Lung (tissue), 12 donors: ENCODE measurements around the gene FASN. TPM values are rescaled to one million over a fixed set of nuclear protein-coding genes. Genes with fewer than 3 reads are reported as not detected.

Experiments used
- ATAC-seq: fragments of 200-7000 bp; cut with Tn5 transposase; one replicate; pipeline ENCODE4 v1.9.1; 2020; ENCODE audit warnings: moderate number of reproducible peaks; ENCODE audit not compliant: insufficient read depth, low FRiP score
- DNase-seq, 3 donors: peaks; one replicate each; pipeline ENCODE4 v3.0.0-alpha.2; 2013 to 2017
- H3K27ac ChIP-seq, 2 donors: one replicate each; pipeline ENCODE4 v1.5.1; 2013; ENCODE audit warnings: mild to moderate bottlenecking in 2 of 2, moderate library complexity in 2 of 2, control low read depth in 1 of 2, inconsistent platforms in 1 of 2, low read depth in 1 of 2, low read length in 1 of 2
- H3K27me3 ChIP-seq, 3 donors: one replicate each; pipeline ENCODE4 v1.5.1; 2013; ENCODE audit warnings: low read length in 2 of 3; ENCODE audit not compliant: control insufficient read depth in 3 of 3, insufficient read depth in 3 of 3
- H3K36me3 ChIP-seq, 4 donors: one replicate each; pipeline ENCODE4 v1.5.1; 2013; ENCODE audit warnings: low read length in 4 of 4, mild to moderate bottlenecking in 1 of 4, moderate library complexity in 1 of 4; ENCODE audit not compliant: control insufficient read depth in 4 of 4, insufficient read depth in 4 of 4
- H3K4me1 ChIP-seq, 5 donors: one replicate each; pipeline ENCODE4 v1.5.1; 2013; ENCODE audit warnings: low read length in 5 of 5, mild to moderate bottlenecking in 2 of 5, moderate library complexity in 1 of 5; ENCODE audit not compliant: control insufficient read depth in 5 of 5, insufficient read depth in 5 of 5
- H3K4me3 ChIP-seq: one replicate; pipeline ENCODE4 v1.5.1; 2013; ENCODE audit warnings: mild to moderate bottlenecking, control low read depth, moderate library complexity
- H3K9ac ChIP-seq, 2 donors: one replicate each; pipeline ENCODE4 v1.5.1; 2013; ENCODE audit warnings: low read length in 2 of 2, control low read depth in 1 of 2; ENCODE audit not compliant: insufficient read depth in 1 of 2
- H3K9me3 ChIP-seq, 4 donors: one replicate each; pipeline ENCODE4 v1.5.1; 2013; ENCODE audit warnings: low read length in 3 of 4, mild to moderate bottlenecking in 1 of 4, moderate library complexity in 1 of 4; ENCODE audit not compliant: control insufficient read depth in 4 of 4, insufficient read depth in 3 of 4
- WGBS, 2 donors: extraction: QIAGEN DNeasy Blood & Tissue Kit; methylation state at CpG; one replicate each; pipeline ENCODE4 v1.1.7; 2013; 5-methylcytosine and 5-hydroxymethylcytosine counted together
- polyA plus RNA-seq, 2 donors: library from polyadenylated mRNA; stranded (reverse); fragments of 200-250 nt; gene quantifications; one replicate each; pipeline ENCODE4 v1.2.1, GENCODE V29; 2013
- total RNA-seq, 2 donors: library from RNA; depleted of rRNA in 1 of 2; stranded (reverse); fragments of >200 nt in 1 of 2; gene quantifications; one replicate each; pipeline ENCODE4 v1.2.1, GENCODE V29; 2014 to 2021
- TF ChIP-seq, protein P1 (sequence below): IDR thresholded peaks from 2 replicates; pipeline ENCODE4 v1.5.1; 2012; ENCODE audit warnings: mild to moderate bottlenecking; ENCODE audit errors: control extremely low read depth, extremely low read depth
- donor health status: control.
- donor health status: control.
- donor health status: Bipolar disorder and iron deficiency.
- donor health status: healthy.
- donor health status: DM: yes; HTN: yes; CAD: no.

Gene FASN
- total and polyA plus RNA-seq, 4 donors = 46.2 to 604 (median 212) TPM

DNA sequence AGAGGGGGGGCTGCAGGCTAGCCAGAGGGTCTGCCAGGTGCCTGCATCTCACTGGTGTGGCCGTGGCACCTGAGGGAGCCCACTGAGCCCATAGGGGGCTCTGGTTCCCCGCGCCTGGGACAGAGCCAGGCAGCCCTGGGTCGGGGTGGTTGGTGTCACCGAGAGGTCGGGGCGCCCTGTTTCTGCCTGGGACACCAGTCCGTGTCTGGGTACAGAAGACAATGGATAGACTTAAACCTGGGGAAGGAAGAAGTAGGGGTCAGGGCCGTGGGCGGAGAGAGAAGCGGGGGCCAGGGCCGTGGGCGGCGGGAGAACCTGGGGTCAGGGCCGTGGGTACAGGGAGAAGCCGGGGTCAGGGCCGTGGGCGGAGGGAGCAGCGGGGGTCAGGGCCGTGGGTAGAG, 49.5 kb downstream of the FASN start:
- no peak overlapping the region for H3K9ac ChIP-seq
- 89 to 93% methylated on average over 20 of the region's 20 CpGs for WGBS, 2 donors
- TF ChIP-seq, protein P1, sequence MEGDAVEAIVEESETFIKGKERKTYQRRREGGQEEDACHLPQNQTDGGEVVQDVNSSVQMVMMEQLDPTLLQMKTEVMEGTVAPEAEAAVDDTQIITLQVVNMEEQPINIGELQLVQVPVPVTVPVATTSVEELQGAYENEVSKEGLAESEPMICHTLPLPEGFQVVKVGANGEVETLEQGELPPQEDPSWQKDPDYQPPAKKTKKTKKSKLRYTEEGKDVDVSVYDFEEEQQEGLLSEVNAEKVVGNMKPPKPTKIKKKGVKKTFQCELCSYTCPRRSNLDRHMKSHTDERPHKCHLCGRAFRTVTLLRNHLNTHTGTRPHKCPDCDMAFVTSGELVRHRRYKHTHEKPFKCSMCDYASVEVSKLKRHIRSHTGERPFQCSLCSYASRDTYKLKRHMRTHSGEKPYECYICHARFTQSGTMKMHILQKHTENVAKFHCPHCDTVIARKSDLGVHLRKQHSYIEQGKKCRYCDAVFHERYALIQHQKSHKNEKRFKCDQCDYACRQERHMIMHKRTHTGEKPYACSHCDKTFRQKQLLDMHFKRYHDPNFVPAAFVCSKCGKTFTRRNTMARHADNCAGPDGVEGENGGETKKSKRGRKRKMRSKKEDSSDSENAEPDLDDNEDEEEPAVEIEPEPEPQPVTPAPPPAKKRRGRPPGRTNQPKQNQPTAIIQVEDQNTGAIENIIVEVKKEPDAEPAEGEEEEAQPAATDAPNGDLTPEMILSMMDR = no peak

GRCh38 chr17:82047914-82048570, 50.0 kb downstream of the FASN start:
- Histone ChIP-seq H3K4me1 (peaks cover 0 to 20% (median 8%) of the 10 kb centered on the region in 5 donors), H3K9ac (no peak overlapping the region), H3K4me3 (no peak overlapping the region), H3K36me3 (peaks cover 0 to 25% (median 4%) of the 10 kb centered on the region in 4 donors), H3K27ac (no peak overlapping the region), H3K27me3 (no peaks in the 10 kb centered on the region), H3K9me3 (no peaks in the 10 kb centered on the region)
- 93 to 96% methylated on average over 25 of the region's 25 CpGs for WGBS, 2 donors
- TF ChIP-seq, protein P1 = no peak
- no peak for DNase-seq
- no peak for ATAC-seq

More for the DNA sequence above, 49.5 kb downstream of the FASN start:
- no peaks in the 10 kb centered on the region for H3K9me3 ChIP-seq
- H3K4me1 ChIP-seq = peaks cover 0 to 24% (median 8%) of the 10 kb centered on the region in 5 donors
- no peak overlapping the region for H3K4me3 ChIP-seq
- H3K27me3 ChIP-seq = no peaks in the 10 kb centered on the region
- peaks cover 0 to 27% (median 4%) of the 10 kb centered on the region in 4 donors for H3K36me3 ChIP-seq
- H3K27ac ChIP-seq = no peak overlapping the region
- DNase-seq (no peak), ATAC-seq (no peak)

DNA sequence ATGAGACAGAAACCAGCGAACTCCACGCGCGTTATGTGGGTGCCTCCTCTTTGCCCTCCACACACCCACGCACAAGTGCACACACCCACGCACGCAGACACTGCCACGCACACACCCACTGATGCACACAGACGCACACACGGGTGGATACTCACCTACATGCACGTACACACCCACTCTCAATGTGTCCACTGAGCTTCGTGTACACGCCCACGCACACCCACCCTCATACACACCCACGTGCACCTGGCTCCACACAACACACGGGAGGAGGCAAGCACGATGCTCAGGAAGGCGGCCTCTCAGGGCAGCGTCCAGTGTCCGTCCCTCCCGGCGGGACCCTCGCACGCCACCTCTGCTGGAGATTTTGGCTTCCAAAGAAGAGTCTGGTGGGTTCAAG, 50.7 kb downstream of the FASN start:
- Histone ChIP-seq H3K27me3 (no peaks in the 10 kb centered on the region), H3K36me3 (peaks cover 0 to 25% (median 4%) of the 10 kb centered on the region in 4 donors), H3K4me1 (peaks cover 0 to 13% (median 4%) of the 10 kb centered on the region in 5 donors), H3K9ac (no peak overlapping the region), H3K4me3 (no peak overlapping the region), H3K27ac (no peak overlapping the region), H3K9me3 (no peaks in the 10 kb centered on the region)
- no peak for DNase-seq
- ATAC-seq = no peak
- TF ChIP-seq, protein P1 = no peak
- WGBS, 2 donors = 89 to 91% methylated on average over 24 of the region's 24 CpGs
